ENCODE measurements around the gene IHH. TPM values are rescaled to one million over a fixed set of nuclear protein-coding genes. Genes with fewer than 3 reads are reported as not detected.

Gene IHH
- total and polyA plus RNA-seq, 2 donors (not counting 1 experiment from before 2014, with no cell fraction given), result 0.15 to 0.22 TPM

GRCh38 chr2:219026946-219027345, 33.8 kb downstream of the IHH start:
- H3K9me3 ChIP-seq (ENCODE audit: control extremely low read depth in 1 of 3, control insufficient read depth in 2 of 3, insufficient read depth in 1 of 3, low read length in 2 of 3), result peaks cover 0 to 6% (median 0%) of the 10 kb centered on the region in 3 donors
- 82% methylated on average over 4 of the region's 7 CpGs for WGBS (ENCODE audit: insufficient coverage)
- H3K79me2 ChIP-seq (ENCODE audit: control insufficient read depth, insufficient read depth, low read length), result no peaks in the 10 kb centered on the region
- intact Hi-C loops (cut with micrococcal nuclease), result no loop called here
- H3K27me3 ChIP-seq (replicated peaks in 1 of 4; ENCODE audit: control extremely low read depth in 1 of 4, control insufficient read depth in 3 of 4, insufficient read depth in 4 of 4, low read length in 3 of 4), result peaks cover 0 to 20% (median 0%) of the 10 kb centered on the region in 4 experiments
- no peaks in the 10 kb centered on the region for H3K4me1 ChIP-seq (ENCODE audit: control insufficient read depth in 2 of 2, insufficient read depth in 2 of 2, low read length in 2 of 2)
- H3K9ac ChIP-seq (ENCODE audit: low read length), result no peak overlapping the region
- no peak for ATAC-seq (ENCODE audit: low read depth)
- Mint-ChIP-seq H3K4me1 (no peaks in the 10 kb centered on the region), H3K27me3 (peaks cover 28% of the 10 kb centered on the region), H3K4me3 (no peak overlapping the region), H3K9me3 (ENCODE audit: insufficient read depth) (no peaks in the 10 kb centered on the region), H3K27ac (no peak overlapping the region)
- TF ChIP-seq EZH2 (IDR thresholded peaks at IDR 0.05; ENCODE audit: borderline replicate concordance, insufficient read depth, low read depth, low read length, poor library complexity, severe bottlenecking) (no peak), CTCF (IDR thresholded peaks at IDR 0.05) (no peak)
- no peak overlapping the region for H3K4me2 ChIP-seq (replicated peaks; ENCODE audit: low read depth, low read length, poor library complexity, severe bottlenecking)
- ChIA-PET CTCF (interaction anchor here (0.9 to 6.4 kb wide), 5 partner anchors 10 to 127 kb away, joined by 3 to 99 read pairs (median 3); no protein-coding TSS in a partner anchor), POLR2A (no interaction called here)
- H3K36me3 ChIP-seq (replicated peaks in 1 of 2; ENCODE audit: control extremely low read depth in 1 of 2, control insufficient read depth in 1 of 2, extremely low read depth in 1 of 2, insufficient read depth in 2 of 2, low read length in 1 of 2), result no peaks in the 10 kb centered on the region
- no peak overlapping the region for H3K4me3 ChIP-seq (ENCODE audit: control extremely low read depth in 1 of 5, extremely low read depth in 1 of 5, insufficient read depth in 1 of 5, low read depth in 2 of 5, low read length in 4 of 5)
- H4K20me1 ChIP-seq (ENCODE audit: control insufficient read depth, insufficient read depth, low read length, poor library complexity, severe bottlenecking), result no peaks in the 10 kb centered on the region
- no peak overlapping the region for H3K27ac ChIP-seq (ENCODE audit: low read length in 2 of 2)
- H2AFZ ChIP-seq (ENCODE audit: insufficient read depth, low read depth, low read length, poor library complexity, severe bottlenecking), result no peak overlapping the region
- DNase-seq, result no peak

- Histone ChIP-seq H3K4me3 (ENCODE audit: control extremely low read depth in 1 of 5, extremely low read depth in 1 of 5, insufficient read depth in 1 of 5, low read depth in 2 of 5, low read length in 4 of 5) (no peak overlapping the region), H3K4me1 (ENCODE audit: control insufficient read depth in 2 of 2, insufficient read depth in 2 of 2, low read length in 2 of 2) (no peaks in the 10 kb centered on the region), H3K36me3 (replicated peaks in 1 of 2; ENCODE audit: control extremely low read depth in 1 of 2, control insufficient read depth in 1 of 2, extremely low read depth in 1 of 2, insufficient read depth in 2 of 2, low read length in 1 of 2) (no peaks in the 10 kb centered on the region), H3K9me3 (ENCODE audit: control extremely low read depth in 1 of 3, control insufficient read depth in 2 of 3, insufficient read depth in 1 of 3, low read length in 2 of 3) (peaks cover 0 to 6% (median 0%) of the 10 kb centered on the region in 3 donors), H3K27ac (ENCODE audit: low read length in 2 of 2) (no peak overlapping the region), H3K9ac (ENCODE audit: low read length) (no peak overlapping the region), H3K4me2 (replicated peaks; ENCODE audit: low read depth, low read length, poor library complexity, severe bottlenecking) (no peak overlapping the region), H4K20me1 (ENCODE audit: control insufficient read depth, insufficient read depth, low read length, poor library complexity, severe bottlenecking) (no peaks in the 10 kb centered on the region), H3K27me3 (replicated peaks in 1 of 4; ENCODE audit: control extremely low read depth in 1 of 4, control insufficient read depth in 3 of 4, insufficient read depth in 4 of 4, low read length in 3 of 4) (peaks cover 0 to 22% (median 0%) of the 10 kb centered on the region in 4 experiments), H3K79me2 (ENCODE audit: control insufficient read depth, insufficient read depth, low read length) (no peaks in the 10 kb centered on the region), H2AFZ (ENCODE audit: insufficient read depth, low read depth, low read length, poor library complexity, severe bottlenecking) (no peak overlapping the region)
- Mint-ChIP-seq H3K4me1 (no peaks in the 10 kb centered on the region), H3K27me3 (peaks cover 28% of the 10 kb centered on the region), H3K27ac (no peak overlapping the region), H3K9me3 (ENCODE audit: insufficient read depth) (no peaks in the 10 kb centered on the region), H3K4me3 (no peak overlapping the region)
- WGBS (ENCODE audit: insufficient coverage), result 92% methylated on average over 13 of the region's 18 CpGs
- intact Hi-C loops (cut with micrococcal nuclease), result no loop called here
- POLR2A ChIA-PET, result no interaction called here
- ATAC-seq (ENCODE audit: low read depth) (no peak), DNase-seq (no peak)
- CTCF ChIA-PET, result interaction anchor here (1.0 to 6.4 kb wide), 5 partner anchors 9 to 133 kb away, joined by 3 to 99 read pairs (median 3); no protein-coding TSS in a partner anchor
- TF ChIP-seq CTCF (IDR thresholded peaks at IDR 0.05) (no peak), EZH2 (IDR thresholded peaks at IDR 0.05; ENCODE audit: borderline replicate concordance, insufficient read depth, low read depth, low read length, poor library complexity, severe bottlenecking) (no peak)
Observed at GRCh38 chr2:219025637-219026585, 34.8 kb downstream of the IHH start.

All from B cell (primary cell).